ENCODE results near the gene KIF2C. TPM values are rescaled to one million over a fixed set of nuclear protein-coding genes. Genes with fewer than 3 reads are reported as not detected.

Gene KIF2C
- polyA plus RNA-seq, 1 of the 3 experiments (the other 2 are of a cell fraction), result 20.7 TPM

DNA sequence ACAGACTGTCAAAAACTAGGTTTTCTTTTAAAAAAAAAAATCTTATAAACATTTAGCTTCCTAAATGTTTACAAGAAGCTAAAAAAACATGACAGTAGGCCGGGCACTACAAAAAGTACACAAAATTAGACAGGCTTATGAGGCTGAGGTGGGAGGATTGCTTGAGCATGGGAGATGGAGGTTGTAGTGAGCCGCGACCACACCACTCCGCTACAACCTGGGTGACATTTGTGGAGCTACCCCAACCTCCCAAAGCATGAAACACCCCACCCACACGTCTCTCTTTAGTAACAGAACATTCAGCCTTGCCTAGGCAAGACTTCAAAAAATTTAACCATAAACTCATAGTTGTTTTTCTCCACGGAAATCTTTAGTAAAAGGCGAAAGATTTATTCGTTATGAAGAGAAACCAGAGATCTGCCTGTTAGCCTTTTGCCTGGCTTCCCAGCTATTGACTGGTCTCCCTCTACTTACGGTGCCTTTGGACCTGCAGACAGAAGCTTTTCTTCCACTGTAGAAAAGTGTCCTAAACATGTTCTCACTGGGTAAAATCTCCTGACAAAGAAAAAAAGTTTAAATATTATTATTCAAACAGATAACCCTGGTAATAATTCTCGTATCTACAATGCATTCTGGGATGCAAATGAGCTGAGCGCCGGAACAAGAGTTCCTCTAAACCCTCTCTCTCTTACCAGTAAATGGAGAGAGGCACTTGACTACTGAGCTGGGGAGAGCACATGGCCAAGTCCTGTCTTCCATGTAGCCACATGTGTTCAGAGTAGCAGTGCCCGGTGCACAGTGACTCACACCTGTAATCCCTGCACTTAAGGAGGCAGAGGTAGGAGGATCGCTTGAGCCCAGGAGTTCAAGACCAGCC lies 17.9 kb upstream of the KIF2C start (continued):
- TF ChIP-seq, protein P1, sequence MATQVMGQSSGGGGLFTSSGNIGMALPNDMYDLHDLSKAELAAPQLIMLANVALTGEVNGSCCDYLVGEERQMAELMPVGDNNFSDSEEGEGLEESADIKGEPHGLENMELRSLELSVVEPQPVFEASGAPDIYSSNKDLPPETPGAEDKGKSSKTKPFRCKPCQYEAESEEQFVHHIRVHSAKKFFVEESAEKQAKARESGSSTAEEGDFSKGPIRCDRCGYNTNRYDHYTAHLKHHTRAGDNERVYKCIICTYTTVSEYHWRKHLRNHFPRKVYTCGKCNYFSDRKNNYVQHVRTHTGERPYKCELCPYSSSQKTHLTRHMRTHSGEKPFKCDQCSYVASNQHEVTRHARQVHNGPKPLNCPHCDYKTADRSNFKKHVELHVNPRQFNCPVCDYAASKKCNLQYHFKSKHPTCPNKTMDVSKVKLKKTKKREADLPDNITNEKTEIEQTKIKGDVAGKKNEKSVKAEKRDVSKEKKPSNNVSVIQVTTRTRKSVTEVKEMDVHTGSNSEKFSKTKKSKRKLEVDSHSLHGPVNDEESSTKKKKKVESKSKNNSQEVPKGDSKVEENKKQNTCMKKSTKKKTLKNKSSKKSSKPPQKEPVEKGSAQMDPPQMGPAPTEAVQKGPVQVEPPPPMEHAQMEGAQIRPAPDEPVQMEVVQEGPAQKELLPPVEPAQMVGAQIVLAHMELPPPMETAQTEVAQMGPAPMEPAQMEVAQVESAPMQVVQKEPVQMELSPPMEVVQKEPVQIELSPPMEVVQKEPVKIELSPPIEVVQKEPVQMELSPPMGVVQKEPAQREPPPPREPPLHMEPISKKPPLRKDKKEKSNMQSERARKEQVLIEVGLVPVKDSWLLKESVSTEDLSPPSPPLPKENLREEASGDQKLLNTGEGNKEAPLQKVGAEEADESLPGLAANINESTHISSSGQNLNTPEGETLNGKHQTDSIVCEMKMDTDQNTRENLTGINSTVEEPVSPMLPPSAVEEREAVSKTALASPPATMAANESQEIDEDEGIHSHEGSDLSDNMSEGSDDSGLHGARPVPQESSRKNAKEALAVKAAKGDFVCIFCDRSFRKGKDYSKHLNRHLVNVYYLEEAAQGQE (IDR thresholded peaks at IDR 0.05; ENCODE audit: low read depth, low read length), result peak; percentile 67; the same call in 1 of the 2 replicates
- TF ChIP-seq RCOR1 (IDR thresholded peaks at IDR 0.05; ENCODE audit: low read length) (no peak), RAD21 (IDR thresholded peaks at IDR 0.05; ENCODE audit: low read length) (no peak)
- TF ChIP-seq, protein P2, sequence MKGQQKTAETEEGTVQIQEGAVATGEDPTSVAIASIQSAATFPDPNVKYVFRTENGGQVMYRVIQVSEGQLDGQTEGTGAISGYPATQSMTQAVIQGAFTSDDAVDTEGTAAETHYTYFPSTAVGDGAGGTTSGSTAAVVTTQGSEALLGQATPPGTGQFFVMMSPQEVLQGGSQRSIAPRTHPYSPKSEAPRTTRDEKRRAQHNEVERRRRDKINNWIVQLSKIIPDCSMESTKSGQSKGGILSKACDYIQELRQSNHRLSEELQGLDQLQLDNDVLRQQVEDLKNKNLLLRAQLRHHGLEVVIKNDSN (IDR thresholded peaks at IDR 0.05; ENCODE audit: borderline replicate concordance, low read depth), result no peak

DNA sequence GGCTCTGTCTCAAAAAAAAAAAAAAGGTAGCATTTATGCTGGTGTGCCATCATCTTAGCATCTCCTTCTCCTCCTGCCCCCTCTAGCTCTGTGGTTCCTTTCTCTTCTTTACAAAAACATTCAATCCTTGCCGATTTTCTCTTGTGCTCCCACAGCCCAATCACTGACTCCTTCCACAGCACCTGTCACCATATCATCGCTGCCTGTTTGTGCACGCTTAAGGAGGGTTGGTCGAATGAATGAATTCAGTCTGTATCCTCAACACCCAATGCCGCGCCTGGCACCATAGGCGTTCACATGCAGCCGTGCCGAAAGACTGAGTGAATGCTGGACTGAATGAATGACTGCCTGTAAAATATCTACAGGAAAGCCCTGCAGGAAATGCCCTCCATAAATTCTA lies 16.6 kb upstream of the KIF2C start:
- H3K4me3 ChIP-seq (ENCODE audit: low read depth in 2 of 2, low read length in 1 of 2), result no peak overlapping the region
- no peaks in the 10 kb centered on the region for H4K20me1 ChIP-seq (ENCODE audit: insufficient read depth)
- peaks cover 22% of the 10 kb centered on the region for H3F3A ChIP-seq (replicated peaks; ENCODE audit: insufficient read depth)
- H3K27ac ChIP-seq (ENCODE audit: low read depth in 2 of 2, low read length in 1 of 2), result no peak overlapping the region
- H3K4me2 ChIP-seq, result no peak overlapping the region
- ChIA-PET POLR2A (no interaction called here), CTCF (interaction anchor here (0.9 kb wide), 1 partner anchor 10 kb away, joined by 3 read pairs; no protein-coding TSS in a partner anchor)
- no peak for TF ChIP-seq ELF1 (IDR thresholded peaks at IDR 0.05)
- no peaks in the 10 kb centered on the region for H3K9me2 ChIP-seq
- no peak overlapping the region for H2AFZ ChIP-seq (ENCODE audit: low read depth)
- H3K27me3 ChIP-seq (ENCODE audit: insufficient read depth), result no peaks in the 10 kb centered on the region
- no peaks in the 10 kb centered on the region for H3K79me2 ChIP-seq (ENCODE audit: insufficient read depth)
- WGBS (ENCODE audit: low lambda C conversion rate), result 93% methylated on average over 9 of the region's 9 CpGs
- no peak overlapping the region for H3K9ac ChIP-seq
- H3K4me1 ChIP-seq (ENCODE audit: control insufficient read depth in 1 of 2, insufficient read depth in 2 of 2, low read depth in 1 of 2, low read length in 1 of 2), result no peaks in the 10 kb centered on the region
- no peak for DNase-seq
- H3K9me3 ChIP-seq, result no peaks in the 10 kb centered on the region
- no peaks in the 10 kb centered on the region for H3K36me3 ChIP-seq (replicated peaks in 1 of 2; ENCODE audit: control insufficient read depth in 1 of 2, insufficient read depth in 2 of 2, low read length in 1 of 2)

DNA sequence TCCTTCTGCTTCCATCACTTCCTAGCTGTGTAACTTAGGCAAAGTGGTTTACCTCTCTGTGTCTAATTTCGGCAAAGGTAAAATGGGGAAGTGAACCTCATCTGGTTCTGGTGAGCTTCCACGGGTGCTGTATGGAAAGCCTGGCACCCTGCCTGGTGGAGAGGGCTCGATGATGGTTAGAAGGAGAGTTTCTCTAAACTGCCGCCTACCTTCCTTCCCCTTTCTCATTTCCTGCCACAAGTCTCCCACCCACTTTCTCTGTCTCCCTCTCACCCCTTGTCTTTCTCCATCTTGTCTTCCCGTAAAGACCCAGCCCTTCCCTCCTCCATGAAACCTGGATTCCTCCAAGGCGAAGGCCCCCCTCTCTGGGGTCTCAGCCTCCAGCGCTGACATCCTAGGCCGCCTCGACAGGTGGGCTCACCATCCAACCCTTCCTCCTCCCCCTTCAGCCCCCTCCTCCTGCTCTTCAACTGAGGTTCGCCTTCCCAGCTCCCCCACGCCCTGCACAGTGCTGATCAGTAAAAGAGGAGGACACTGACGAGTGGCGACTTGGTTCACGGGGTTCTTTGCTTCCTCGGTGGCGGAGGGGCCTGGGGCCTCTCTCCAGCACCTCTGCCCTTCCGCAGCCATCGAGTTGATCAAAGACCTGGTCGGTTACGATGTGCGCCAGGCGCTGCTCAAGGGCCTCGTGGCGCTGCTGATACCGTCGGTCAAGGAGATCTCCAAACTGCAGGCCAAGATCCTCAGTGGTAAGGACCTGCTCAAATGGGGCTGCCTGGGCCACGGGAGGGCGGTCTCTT lies 15.9 kb upstream of the KIF2C start:
- Histone ChIP-seq H3K4me1 (ENCODE audit: control insufficient read depth in 1 of 2, insufficient read depth in 2 of 2, low read depth in 1 of 2, low read length in 1 of 2) (no peaks in the 10 kb centered on the region), H3K27me3 (ENCODE audit: insufficient read depth) (no peaks in the 10 kb centered on the region), H3F3A (replicated peaks; ENCODE audit: insufficient read depth) (peaks cover 22% of the 10 kb centered on the region), H3K4me2 (no peak overlapping the region), H3K4me3 (ENCODE audit: low read depth in 2 of 2, low read length in 1 of 2) (no peak overlapping the region), H2AFZ (ENCODE audit: low read depth) (no peak overlapping the region), H3K36me3 (replicated peaks in 1 of 2; ENCODE audit: control insufficient read depth in 1 of 2, insufficient read depth in 2 of 2, low read length in 1 of 2) (no peaks in the 10 kb centered on the region), H4K20me1 (ENCODE audit: insufficient read depth) (no peaks in the 10 kb centered on the region), H3K79me2 (ENCODE audit: insufficient read depth) (no peaks in the 10 kb centered on the region), H3K9me2 (no peaks in the 10 kb centered on the region), H3K9ac (no peak overlapping the region), H3K9me3 (no peaks in the 10 kb centered on the region), H3K27ac (ENCODE audit: low read depth in 2 of 2, low read length in 1 of 2) (no peak overlapping the region)
- ChIA-PET CTCF (no interaction called here), POLR2A (no interaction called here)
- WGBS (ENCODE audit: low lambda C conversion rate), result 92% methylated on average over 26 of the region's 28 CpGs
- DNase-seq, result no peak
- TF ChIP-seq, protein P3, sequence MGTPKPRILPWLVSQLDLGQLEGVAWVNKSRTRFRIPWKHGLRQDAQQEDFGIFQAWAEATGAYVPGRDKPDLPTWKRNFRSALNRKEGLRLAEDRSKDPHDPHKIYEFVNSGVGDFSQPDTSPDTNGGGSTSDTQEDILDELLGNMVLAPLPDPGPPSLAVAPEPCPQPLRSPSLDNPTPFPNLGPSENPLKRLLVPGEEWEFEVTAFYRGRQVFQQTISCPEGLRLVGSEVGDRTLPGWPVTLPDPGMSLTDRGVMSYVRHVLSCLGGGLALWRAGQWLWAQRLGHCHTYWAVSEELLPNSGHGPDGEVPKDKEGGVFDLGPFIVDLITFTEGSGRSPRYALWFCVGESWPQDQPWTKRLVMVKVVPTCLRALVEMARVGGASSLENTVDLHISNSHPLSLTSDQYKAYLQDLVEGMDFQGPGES (IDR thresholded peaks at IDR 0.05; ENCODE audit: low read depth, low read length), result no peak
- TF ChIP-seq TEAD4 (IDR thresholded peaks at IDR 0.05; ENCODE audit: borderline replicate concordance, insufficient read depth) (no peak), TAF1 (IDR thresholded peaks at IDR 0.05; ENCODE audit: borderline replicate concordance, low read depth, low read length) (no peak), CHD2 (IDR thresholded peaks at IDR 0.05; ENCODE audit: low read length, partially characterized antibody) (no peak), JUND (IDR thresholded peaks at IDR 0.05) (no peak), TCF12 (IDR thresholded peaks at IDR 0.05) (no peak), SMC3 (IDR thresholded peaks at IDR 0.05; ENCODE audit: low read depth, low read length) (no peak), EZH2phosphoT487 (IDR thresholded peaks at IDR 0.05; ENCODE audit: borderline replicate concordance, low read depth) (no peak), GABPA (IDR thresholded peaks at IDR 0.05; ENCODE audit: low read depth) (no peak)
